Parathyroid adenoma (tissue), 2 donors: ENCODE measurements around the gene TWIST2.

Experiments
- H2AFZ ChIP-seq: fragments of 300-600 bp; sonication (generic); one replicate; pipeline ENCODE4 v1.7.0; 2017; ENCODE audit warnings: antibody characterized with exemption, mild to moderate bottlenecking
- H3K27ac ChIP-seq: fragments of 300-600 bp; sonication (generic); one replicate; pipeline ENCODE4 v1.7.0; 2017
- H3K27me3 ChIP-seq: fragments of 300-600 bp; sonication (generic); one replicate; pipeline ENCODE4 v1.7.0; 2017; ENCODE audit warnings: low read length; ENCODE audit not compliant: control insufficient read depth, insufficient read depth
- H3K36me3 ChIP-seq: fragments of 300-600 bp; sonication (generic); one replicate; pipeline ENCODE4 v1.7.0; 2017; ENCODE audit warnings: low read length; ENCODE audit not compliant: control insufficient read depth, insufficient read depth
- H3K4me1 ChIP-seq: fragments of 300-600 bp; sonication (generic); one replicate; pipeline ENCODE4 v1.7.0; 2017; ENCODE audit warnings: control low read depth
- H3K4me2 ChIP-seq: fragments of 300-600 bp; sonication (generic); one replicate; pipeline ENCODE4 v1.7.0; 2017; ENCODE audit warnings: low read length
- H3K4me3 ChIP-seq: fragments of 300-600 bp; sonication (generic); one replicate; pipeline ENCODE4 v1.7.0; 2017; ENCODE audit warnings: low read depth, low read length
- H3K79me2 ChIP-seq: fragments of 300-600 bp; sonication (generic); one replicate; pipeline ENCODE4 v1.7.0; 2017; ENCODE audit warnings: control low read depth
- H3K9ac ChIP-seq: fragments of 300-600 bp; sonication (generic); one replicate; pipeline ENCODE4 v1.7.0; 2017; ENCODE audit warnings: mild to moderate bottlenecking
- H3K9me3 ChIP-seq: fragments of 300-600 bp; sonication (generic); one replicate; pipeline ENCODE4 v1.7.0; 2017; ENCODE audit warnings: low read length; ENCODE audit not compliant: control insufficient read depth
- TF ChIP-seq, protein P1 (sequence below): fragments of 300-600 bp; sonication (generic); IDR thresholded peaks from one replicate; pipeline ENCODE4 v1.7.0; 2017; ENCODE audit warnings: antibody characterized with exemption, mild to moderate bottlenecking
- donor health status: primary hyperparathyroidism.

TWIST2 gene

DNA sequence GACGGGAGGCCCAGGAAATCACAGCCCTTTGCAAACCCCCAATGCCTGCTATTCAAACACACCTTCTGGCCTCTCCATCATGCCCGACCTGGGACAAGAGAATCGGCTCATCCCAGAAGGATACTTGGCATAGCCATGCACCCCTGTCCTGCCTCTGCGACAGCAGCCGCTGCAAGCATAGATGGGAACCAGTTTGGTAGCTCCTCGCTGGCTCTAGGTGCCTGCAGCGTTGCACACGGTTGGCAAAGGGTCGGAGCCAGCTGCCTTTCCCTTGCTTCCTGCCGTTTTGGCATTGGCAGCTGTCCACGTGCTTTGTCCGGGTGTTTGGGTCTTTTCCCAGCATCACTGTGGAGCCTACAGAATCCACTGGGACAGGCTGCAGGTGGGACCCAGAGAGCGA is 76.9 kb downstream of the TWIST2 start:
- H3K36me3 ChIP-seq: no peaks in the 10 kb centered on the region
- H3K27me3 ChIP-seq: no peaks in the 10 kb centered on the region
- no peaks in the 10 kb centered on the region for H3K79me2 ChIP-seq
- no peaks in the 10 kb centered on the region for H3K4me1 ChIP-seq
- H2AFZ ChIP-seq: no peak overlapping the region
- no peak overlapping the region for H3K4me2 ChIP-seq
- no peak overlapping the region for H3K9ac ChIP-seq
- TF ChIP-seq, protein P1, sequence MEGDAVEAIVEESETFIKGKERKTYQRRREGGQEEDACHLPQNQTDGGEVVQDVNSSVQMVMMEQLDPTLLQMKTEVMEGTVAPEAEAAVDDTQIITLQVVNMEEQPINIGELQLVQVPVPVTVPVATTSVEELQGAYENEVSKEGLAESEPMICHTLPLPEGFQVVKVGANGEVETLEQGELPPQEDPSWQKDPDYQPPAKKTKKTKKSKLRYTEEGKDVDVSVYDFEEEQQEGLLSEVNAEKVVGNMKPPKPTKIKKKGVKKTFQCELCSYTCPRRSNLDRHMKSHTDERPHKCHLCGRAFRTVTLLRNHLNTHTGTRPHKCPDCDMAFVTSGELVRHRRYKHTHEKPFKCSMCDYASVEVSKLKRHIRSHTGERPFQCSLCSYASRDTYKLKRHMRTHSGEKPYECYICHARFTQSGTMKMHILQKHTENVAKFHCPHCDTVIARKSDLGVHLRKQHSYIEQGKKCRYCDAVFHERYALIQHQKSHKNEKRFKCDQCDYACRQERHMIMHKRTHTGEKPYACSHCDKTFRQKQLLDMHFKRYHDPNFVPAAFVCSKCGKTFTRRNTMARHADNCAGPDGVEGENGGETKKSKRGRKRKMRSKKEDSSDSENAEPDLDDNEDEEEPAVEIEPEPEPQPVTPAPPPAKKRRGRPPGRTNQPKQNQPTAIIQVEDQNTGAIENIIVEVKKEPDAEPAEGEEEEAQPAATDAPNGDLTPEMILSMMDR: no peak
- no peaks in the 10 kb centered on the region for H3K9me3 ChIP-seq
- H3K4me3 ChIP-seq: no peak overlapping the region
- H3K27ac ChIP-seq: no peak overlapping the region

DNA sequence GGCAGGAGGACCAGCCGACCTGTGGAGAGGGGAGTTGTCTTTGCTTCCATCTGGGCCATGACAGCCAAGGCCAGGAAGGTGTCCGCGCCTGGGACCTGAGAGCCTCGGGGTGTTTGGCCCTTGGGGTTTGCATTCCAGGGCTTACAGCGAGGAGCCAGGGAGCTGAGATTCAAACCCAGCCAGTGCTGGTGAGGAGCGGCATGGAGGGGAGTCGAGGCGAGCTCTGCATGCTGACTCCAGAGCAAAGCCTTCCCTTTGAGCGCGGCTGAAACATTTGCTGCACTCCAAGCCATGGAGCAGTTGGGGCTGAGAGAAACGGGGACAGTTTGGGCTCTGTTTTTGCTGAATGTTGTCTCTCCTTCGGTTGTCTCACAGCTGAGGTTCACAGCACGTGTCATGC is 77.4 kb downstream of the TWIST2 start:
- no peaks in the 10 kb centered on the region for H3K4me1 ChIP-seq
- no peak overlapping the region for H2AFZ ChIP-seq
- no peaks in the 10 kb centered on the region for H3K27me3 ChIP-seq
- H3K9me3 ChIP-seq: no peaks in the 10 kb centered on the region
- no peaks in the 10 kb centered on the region for H3K36me3 ChIP-seq
- H3K79me2 ChIP-seq: no peaks in the 10 kb centered on the region
- no peak overlapping the region for H3K4me2 ChIP-seq
- TF ChIP-seq, protein P1: no peak
- no peak overlapping the region for H3K4me3 ChIP-seq
- H3K27ac ChIP-seq: no peak overlapping the region
- H3K9ac ChIP-seq: no peak overlapping the region

DNA sequence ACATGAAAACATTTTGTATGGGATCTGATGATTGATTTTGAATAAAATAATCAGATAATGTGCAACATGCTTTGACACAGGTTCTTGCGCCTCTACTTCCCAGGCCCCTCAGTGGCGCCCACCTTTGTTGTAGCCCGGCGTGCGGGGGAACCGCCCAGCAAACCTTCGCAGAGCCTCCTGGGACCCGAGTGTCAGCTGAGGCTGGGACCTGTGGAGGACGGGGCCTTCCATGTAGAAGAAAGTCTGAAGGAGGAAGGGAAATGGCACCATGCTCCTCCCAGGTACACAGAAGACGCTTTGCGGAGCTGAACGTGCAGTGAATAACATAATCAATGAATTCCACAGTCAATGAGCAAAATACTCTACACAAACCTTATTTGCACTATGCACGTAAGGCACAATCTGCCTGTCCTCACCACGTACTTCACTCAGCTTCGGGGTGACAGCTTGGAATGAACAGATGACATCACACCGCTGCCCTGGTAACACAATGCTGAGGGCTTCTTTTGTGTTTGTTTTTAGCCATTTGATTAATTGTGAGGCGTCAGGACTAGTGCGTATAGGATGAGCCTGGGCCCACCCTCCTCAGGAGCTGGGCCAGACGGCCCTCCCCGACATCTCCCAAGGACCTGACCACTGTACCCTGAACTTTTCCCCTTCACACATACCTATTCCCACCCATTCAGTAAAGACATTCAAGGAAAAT is 78.1 kb downstream of the TWIST2 start:
- Histone ChIP-seq H2AFZ (no peak overlapping the region), H3K9me3 (no peaks in the 10 kb centered on the region), H3K36me3 (no peaks in the 10 kb centered on the region), H3K4me1 (no peaks in the 10 kb centered on the region), H3K27me3 (no peaks in the 10 kb centered on the region), H3K4me3 (no peak overlapping the region), H3K4me2 (no peak overlapping the region), H3K27ac (no peak overlapping the region), H3K9ac (no peak overlapping the region), H3K79me2 (no peaks in the 10 kb centered on the region)
- TF ChIP-seq, protein P1: no peak

DNA sequence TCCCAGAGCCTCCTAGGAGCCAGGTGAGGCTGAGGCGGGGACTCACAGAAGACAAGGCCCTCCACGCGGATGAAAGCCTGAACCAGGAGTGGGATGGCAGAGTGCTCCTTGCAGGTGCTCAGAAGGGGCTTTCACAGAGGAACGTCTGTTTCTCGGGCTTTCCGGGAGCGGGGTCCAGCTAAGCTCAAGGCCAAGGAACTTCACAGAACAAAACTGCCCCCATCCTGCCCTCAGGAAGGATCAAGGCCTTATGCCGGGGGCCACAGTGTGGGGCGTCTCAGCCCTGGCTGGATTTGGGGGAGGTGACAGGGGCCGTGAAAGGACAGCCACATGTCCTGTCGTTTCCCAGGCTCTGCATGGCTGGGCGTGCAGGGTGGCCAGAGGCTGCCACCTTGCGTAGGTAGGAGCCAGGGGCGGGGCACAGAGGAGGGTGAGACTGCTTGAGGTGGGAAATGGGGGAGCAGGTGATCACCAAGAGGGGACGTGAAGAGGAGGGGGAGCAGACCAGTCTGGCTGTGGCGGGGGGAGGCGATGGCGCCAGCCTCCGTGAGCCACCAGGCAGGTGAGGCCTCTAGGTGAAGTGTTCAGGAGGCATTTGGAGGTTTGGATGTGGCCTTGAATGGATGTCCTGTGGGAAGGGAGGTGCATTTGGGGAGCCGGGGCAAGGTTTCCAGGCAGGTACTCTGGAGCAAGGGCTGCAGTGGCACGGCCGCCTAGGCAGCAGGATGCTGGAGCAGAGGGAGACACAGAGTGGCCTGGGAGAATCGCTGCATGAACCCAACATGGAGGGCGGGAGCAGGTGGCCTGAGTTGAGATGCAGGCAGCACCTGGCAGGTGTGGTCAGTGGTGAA is 79.1 kb downstream of the TWIST2 start:
- no peak overlapping the region for H3K4me3 ChIP-seq
- H3K36me3 ChIP-seq: no peaks in the 10 kb centered on the region

More for the DNA sequence above, 79.1 kb downstream of the TWIST2 start:
- Histone ChIP-seq H3K27me3 (no peaks in the 10 kb centered on the region), H3K9me3 (no peaks in the 10 kb centered on the region), H3K4me2 (no peak overlapping the region), H3K9ac (no peak overlapping the region), H3K4me1 (no peaks in the 10 kb centered on the region), H3K79me2 (no peaks in the 10 kb centered on the region), H3K27ac (no peak overlapping the region), H2AFZ (no peak overlapping the region)
- TF ChIP-seq, protein P1: no peak
